PC-9 (cell line): Measurements from ENCODE around the gene PMS2.

ENCODE experiments used
- CTCF ChIP-seq: fragments of 200-600 bp; sonication (generic); conservative IDR thresholded peaks from 2 replicates; pipeline ENCODE4 v1.6.1; 2017; ENCODE audit warnings: mixed run types, antibody characterized with exemption, mild to moderate bottlenecking, moderate library complexity
- EZH2 ChIP-seq: fragments of 200-600 bp; sonication (generic); IDR thresholded peaks from 2 replicates; pipeline ENCODE4 v1.8.0; 2017; ENCODE audit warnings: antibody characterized with exemption, low read depth

GRCh38 chr7:6035165-6035564 is 26.3 kb upstream of the PMS2 start:
- TF ChIP-seq CTCF (no peak), EZH2 (no peak)
